Loucy (cell line): ENCODE results near the gene PRPF40B.

Experiments
- H2AFZ ChIP-seq: fragments of 200-600 bp; sonication (generic); 2 replicates; pipeline ENCODE4 v1.6.0; 2016; ENCODE audit warnings: antibody characterized with exemption, mild to moderate bottlenecking, low read length, moderate library complexity
- H3F3A ChIP-seq: fragments of 200-600 bp; 2 replicates; pipeline ENCODE4 v1.6.0; 2016; ENCODE audit warnings: antibody characterized with exemption, low read depth, mild to moderate bottlenecking
- H3K27me3 ChIP-seq: fragments of 200-600 bp; sonication (generic); 2 replicates; pipeline ENCODE4 v1.6.1; 2014; ENCODE audit warnings: low read length, mild to moderate bottlenecking; ENCODE audit not compliant: insufficient read depth, poor library complexity, severe bottlenecking
- H3K36me3 ChIP-seq: fragments of 200-600 bp; sonication (generic); 2 replicates; pipeline ENCODE4 v1.6.1; 2016; ENCODE audit warnings: low read length; ENCODE audit not compliant: insufficient read depth
- H3K4me1 ChIP-seq: fragments of 200-600 bp; sonication (generic); 2 replicates; pipeline ENCODE4 v1.5.1; 2014; ENCODE audit warnings: low read length, mild to moderate bottlenecking; ENCODE audit not compliant: insufficient read depth, poor library complexity, severe bottlenecking
- H3K4me2 ChIP-seq: fragments of 200-600 bp; sonication (generic); 2 replicates; pipeline ENCODE4 v1.6.0; 2014; ENCODE audit warnings: antibody characterized with exemption, low read length, low read depth, mild to moderate bottlenecking; ENCODE audit not compliant: poor library complexity, severe bottlenecking
- H3K4me3 ChIP-seq: fragments of 200-600 bp; sonication (generic); 2 replicates; pipeline ENCODE4 v1.5.1; 2014; ENCODE audit warnings: low read length, mild to moderate bottlenecking, mixed read lengths; ENCODE audit not compliant: poor library complexity, severe bottlenecking
- H3K79me2 ChIP-seq: fragments of 200-600 bp; sonication (generic); 2 replicates; pipeline ENCODE4 v1.6.1; 2014; ENCODE audit warnings: low read length; ENCODE audit not compliant: insufficient read depth
- H3K9ac ChIP-seq: fragments of 200-600 bp; sonication (generic); 2 replicates; pipeline ENCODE4 v1.6.0; 2014; ENCODE audit warnings: mild to moderate bottlenecking, low read depth, low read length, moderate library complexity; ENCODE audit not compliant: poor library complexity, severe bottlenecking
- H3K9me2 ChIP-seq: fragments of 200-600 bp; sonication (generic); replicated peaks from 2 replicates; pipeline ENCODE4 v1.6.1; 2016; ENCODE audit warnings: low read depth, low read length, mixed read lengths
- H3K9me3 ChIP-seq: fragments of 200-600 bp; sonication (generic); 2 replicates; pipeline ENCODE4 v1.6.1; 2014; ENCODE audit warnings: mild to moderate bottlenecking, antibody characterized with exemption, low read length, low read depth; ENCODE audit not compliant: insufficient read depth
- H4K20me1 ChIP-seq: fragments of 200-600 bp; sonication (generic); 2 replicates; pipeline ENCODE4 v1.6.0; 2014; ENCODE audit warnings: antibody characterized with exemption, low read length, mild to moderate bottlenecking; ENCODE audit not compliant: insufficient read depth, poor library complexity, severe bottlenecking
- EZH2phosphoT487 ChIP-seq: fragments of 200-600 bp; IDR thresholded peaks from 2 replicates; pipeline ENCODE4 v1.6.1; 2018; ENCODE audit warnings: antibody characterized with exemption, mild to moderate bottlenecking, moderate library complexity, borderline replicate concordance
- TF ChIP-seq, protein P1 (sequence below): fragments of 200-600 bp; sonication (generic); conservative IDR thresholded peaks from 2 replicates; pipeline ENCODE4 v1.5.1; 2014; ENCODE audit warnings: mild to moderate bottlenecking, antibody characterized with exemption, low read length

The PRPF40B gene

DNA sequence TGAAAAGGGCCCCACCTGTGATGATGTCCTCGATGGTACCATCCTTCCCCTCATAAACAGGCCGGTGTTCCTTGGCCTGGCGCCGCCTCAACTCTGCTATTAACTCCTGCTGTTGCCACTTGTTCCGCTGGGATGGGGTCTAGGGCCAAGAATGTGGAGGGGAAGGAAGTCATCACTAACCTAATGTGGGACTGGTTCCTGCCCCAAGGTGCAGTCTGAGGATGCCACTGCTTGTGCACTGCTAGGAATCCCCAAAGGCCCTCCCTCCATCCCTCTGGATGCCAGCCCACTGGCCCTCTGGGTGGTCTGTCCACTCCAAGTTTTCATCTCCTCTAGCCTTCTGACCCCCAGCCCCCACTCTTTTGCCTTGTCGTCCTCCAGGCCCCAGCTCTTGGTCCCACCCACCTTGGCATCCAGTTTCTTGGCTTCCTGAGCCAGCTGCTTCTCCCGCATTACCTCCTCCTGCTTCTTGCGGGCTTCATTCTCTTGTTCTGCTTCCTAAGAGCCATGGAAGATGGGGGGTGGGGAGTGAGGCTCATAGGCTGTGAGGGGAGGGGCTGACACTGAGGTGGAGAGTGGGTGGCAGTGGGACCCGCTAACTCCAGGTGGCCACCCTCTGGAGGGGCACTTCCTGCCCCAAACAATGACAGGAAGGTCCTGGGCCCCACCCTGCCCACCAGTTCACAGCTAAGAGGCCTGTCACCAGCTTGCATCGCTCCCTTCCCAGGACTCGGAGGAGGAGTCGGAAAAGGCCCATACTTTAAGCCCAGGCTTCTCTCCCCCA lies 23.7 kb downstream of the PRPF40B start:
- H3K27me3 ChIP-seq: no peaks in the 10 kb centered on the region
- no peak overlapping the region for H2AFZ ChIP-seq
- H3K4me2 ChIP-seq: peak overlapping the region; percentile 32
- H3K4me1 ChIP-seq: peaks cover 32% of the 10 kb centered on the region
- no peaks in the 10 kb centered on the region for H3F3A ChIP-seq
- no peaks in the 10 kb centered on the region for H3K79me2 ChIP-seq
- peak overlapping the region; percentile 5 for H3K9ac ChIP-seq
- H4K20me1 ChIP-seq: no peaks in the 10 kb centered on the region
- H3K9me2 ChIP-seq: no peaks in the 10 kb centered on the region
- TF ChIP-seq, protein P1, sequence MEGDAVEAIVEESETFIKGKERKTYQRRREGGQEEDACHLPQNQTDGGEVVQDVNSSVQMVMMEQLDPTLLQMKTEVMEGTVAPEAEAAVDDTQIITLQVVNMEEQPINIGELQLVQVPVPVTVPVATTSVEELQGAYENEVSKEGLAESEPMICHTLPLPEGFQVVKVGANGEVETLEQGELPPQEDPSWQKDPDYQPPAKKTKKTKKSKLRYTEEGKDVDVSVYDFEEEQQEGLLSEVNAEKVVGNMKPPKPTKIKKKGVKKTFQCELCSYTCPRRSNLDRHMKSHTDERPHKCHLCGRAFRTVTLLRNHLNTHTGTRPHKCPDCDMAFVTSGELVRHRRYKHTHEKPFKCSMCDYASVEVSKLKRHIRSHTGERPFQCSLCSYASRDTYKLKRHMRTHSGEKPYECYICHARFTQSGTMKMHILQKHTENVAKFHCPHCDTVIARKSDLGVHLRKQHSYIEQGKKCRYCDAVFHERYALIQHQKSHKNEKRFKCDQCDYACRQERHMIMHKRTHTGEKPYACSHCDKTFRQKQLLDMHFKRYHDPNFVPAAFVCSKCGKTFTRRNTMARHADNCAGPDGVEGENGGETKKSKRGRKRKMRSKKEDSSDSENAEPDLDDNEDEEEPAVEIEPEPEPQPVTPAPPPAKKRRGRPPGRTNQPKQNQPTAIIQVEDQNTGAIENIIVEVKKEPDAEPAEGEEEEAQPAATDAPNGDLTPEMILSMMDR: no peak
- TF ChIP-seq EZH2phosphoT487: no peak
- peaks cover 57% of the 10 kb centered on the region; the same call in 1 of the 2 replicates for H3K36me3 ChIP-seq
- H3K4me3 ChIP-seq: no peak overlapping the region
- H3K9me3 ChIP-seq: no peaks in the 10 kb centered on the region

DNA sequence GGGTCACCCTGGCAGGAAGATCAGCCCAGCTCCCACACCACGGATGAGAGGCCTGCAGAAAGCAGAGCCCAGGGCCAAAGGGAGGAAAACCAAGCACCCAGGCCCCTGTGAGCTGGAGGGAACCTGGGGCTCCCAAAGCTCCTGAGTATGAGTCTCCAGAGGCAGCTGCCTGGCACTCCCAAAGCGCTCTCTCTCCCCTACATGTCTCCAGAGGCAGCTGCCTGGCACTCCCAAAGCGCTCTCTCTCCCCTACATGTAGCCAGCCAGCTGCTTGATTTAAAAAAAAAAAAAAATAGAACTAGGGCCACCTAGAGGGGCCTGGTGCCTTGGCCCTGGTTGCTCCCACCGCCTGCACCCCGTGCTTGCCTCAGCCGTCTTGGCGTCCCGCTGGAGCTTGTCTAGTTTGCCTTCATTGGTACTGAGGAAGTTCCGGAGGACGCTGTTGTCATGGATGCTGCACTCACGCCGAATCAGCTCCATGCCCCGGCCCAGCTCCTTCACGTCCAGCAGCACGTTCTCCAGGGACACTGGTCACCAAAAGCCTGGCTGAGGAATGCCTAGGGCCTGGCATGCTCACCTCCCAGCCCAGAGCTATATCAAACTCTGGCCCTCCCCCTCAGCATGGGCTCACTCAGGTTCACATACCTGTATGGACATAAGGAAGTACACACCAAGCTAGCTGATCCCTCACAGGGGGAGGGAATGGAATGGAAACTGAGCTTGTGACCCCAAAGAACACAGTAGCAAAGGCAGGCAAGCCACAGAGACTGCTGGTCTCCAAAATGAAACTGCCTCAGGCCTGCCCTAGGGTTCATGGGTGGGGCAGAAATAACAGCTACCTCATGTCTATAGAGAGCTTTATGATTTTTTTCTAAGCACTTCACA lies 24.7 kb downstream of the PRPF40B start:
- H3F3A ChIP-seq: no peaks in the 10 kb centered on the region
- H3K4me3 ChIP-seq: no peak overlapping the region
- H3K9me3 ChIP-seq: no peaks in the 10 kb centered on the region
- no peak for TF ChIP-seq EZH2phosphoT487
- TF ChIP-seq, protein P1: no peak
- no peaks in the 10 kb centered on the region for H3K9me2 ChIP-seq
- H3K9ac ChIP-seq: peak overlapping the region; percentile 5
- H2AFZ ChIP-seq: no peak overlapping the region
- H4K20me1 ChIP-seq: no peaks in the 10 kb centered on the region
- peaks cover 67% of the 10 kb centered on the region; the same call in 1 of the 2 replicates for H3K36me3 ChIP-seq
- peak overlapping the region; percentile 32 for H3K4me2 ChIP-seq
- H3K4me1 ChIP-seq: peaks cover 35% of the 10 kb centered on the region
- H3K79me2 ChIP-seq: no peaks in the 10 kb centered on the region
- H3K27me3 ChIP-seq: no peaks in the 10 kb centered on the region

DNA sequence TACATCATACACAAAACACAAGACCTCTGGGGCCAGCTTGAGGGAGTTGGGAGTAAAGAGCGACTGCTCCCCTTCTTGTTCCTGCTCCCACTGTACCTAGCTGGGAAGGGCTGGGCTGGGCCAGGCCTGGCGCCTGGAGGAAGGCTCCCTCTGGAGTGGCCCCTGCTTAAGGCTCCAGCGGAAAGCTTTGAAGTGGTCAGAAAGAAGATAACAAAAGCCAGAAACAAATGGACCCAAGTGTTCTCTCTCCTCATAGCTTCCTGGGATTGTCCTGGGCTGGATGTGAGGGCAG lies 25.3 kb downstream of the PRPF40B start:
- H3K9ac ChIP-seq: no peak overlapping the region
- no peaks in the 10 kb centered on the region for H3K27me3 ChIP-seq
- H4K20me1 ChIP-seq: no peaks in the 10 kb centered on the region
- H2AFZ ChIP-seq: no peak overlapping the region
- no peaks in the 10 kb centered on the region for H3K9me2 ChIP-seq
- no peaks in the 10 kb centered on the region for H3K79me2 ChIP-seq
- peaks cover 35% of the 10 kb centered on the region for H3K4me1 ChIP-seq
- no peak overlapping the region for H3K4me3 ChIP-seq
- no peaks in the 10 kb centered on the region for H3K9me3 ChIP-seq
- H3K4me2 ChIP-seq: no peak overlapping the region
- H3F3A ChIP-seq: no peaks in the 10 kb centered on the region
- TF ChIP-seq EZH2phosphoT487: no peak
- TF ChIP-seq, protein P1: no peak
- H3K36me3 ChIP-seq: peaks cover 73% of the 10 kb centered on the region; the same call in 1 of the 2 replicates
